Activated naive CD8-positive, alpha-beta T cell treated with anti-CD3 and anti-CD28 coated beads, Interleukin-2, amount 50 U/mL, for 24 hours (primary cell): ENCODE results near the gene ABR.
"Not testable (repeated sequence)": the region's sequence is repeated elsewhere in the genome, so short reads cannot be mapped to it uniquely, and the experiment has no call there.

ENCODE experiments used
- ATAC-seq: fragments of 150-1000 bp; cut with Tn5 transposase; one replicate; pipeline ENCODE4 v1.10.0; 2021
- DNase-seq: peaks from one replicate; pipeline ENCODE4 v3.0.0; 2021
- H3K27ac Mint-ChIP-seq: one replicate; pipeline ENCODE4 v1.8.0; 2021; ENCODE audit warnings: mild to moderate bottlenecking, mixed read lengths
- H3K27me3 Mint-ChIP-seq: one replicate; pipeline ENCODE4 v1.8.0; 2021; ENCODE audit warnings: mixed read lengths
- H3K36me3 Mint-ChIP-seq: one replicate; pipeline ENCODE4 v1.8.0; 2021; ENCODE audit warnings: low read depth, mixed read lengths
- H3K4me1 Mint-ChIP-seq: one replicate; pipeline ENCODE4 v1.8.0; 2021; ENCODE audit warnings: mixed read lengths
- H3K4me3 Mint-ChIP-seq: one replicate; pipeline ENCODE4 v1.8.0; 2021; ENCODE audit warnings: mild to moderate bottlenecking, moderate library complexity, mixed read lengths
- H3K9me3 Mint-ChIP-seq: one replicate; pipeline ENCODE4 v1.8.0; 2021; ENCODE audit warnings: mixed read lengths

The ABR gene

GRCh38 chr17:1047177-1047878, 132.5 kb downstream of the ABR start:
- Mint-ChIP-seq H3K9me3 (no peaks in the 10 kb centered on the region), H3K4me1 (no peaks in the 10 kb centered on the region), H3K27me3 (no peaks in the 10 kb centered on the region), H3K36me3 (peaks cover 3% of the 10 kb centered on the region), H3K4me3 (no peak overlapping the region), H3K27ac (no peak overlapping the region)
- ATAC-seq (no peak), DNase-seq (no peak)

DNA sequence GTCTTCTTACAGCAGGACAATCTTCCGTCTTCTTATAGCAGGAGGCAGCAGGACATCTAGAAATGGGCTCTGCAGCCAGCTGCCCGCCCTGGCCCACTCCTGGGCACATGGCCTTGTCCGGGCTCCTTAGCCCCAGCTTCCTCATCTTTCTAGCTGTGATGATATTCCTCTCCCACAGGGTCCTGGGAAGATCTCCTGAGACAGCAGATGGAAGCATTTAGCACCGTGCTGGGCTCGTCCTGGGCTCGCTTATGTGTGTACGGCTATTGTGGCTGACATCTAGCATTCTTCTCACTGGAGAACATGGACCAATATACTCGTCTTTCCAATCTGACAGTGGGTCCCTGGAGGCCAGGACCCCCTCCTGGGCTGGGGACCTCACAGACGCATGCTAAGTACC, 134.3 kb downstream of the ABR start:
- no peak overlapping the region for H3K4me3 Mint-ChIP-seq
- H3K27me3 Mint-ChIP-seq: no peaks in the 10 kb centered on the region
- ATAC-seq (no peak), DNase-seq (no peak)
- peaks cover 6% of the 10 kb centered on the region for H3K36me3 Mint-ChIP-seq
- H3K9me3 Mint-ChIP-seq: no peaks in the 10 kb centered on the region
- H3K4me1 Mint-ChIP-seq: no peaks in the 10 kb centered on the region
- H3K27ac Mint-ChIP-seq: no peak overlapping the region

- H3K9me3 Mint-ChIP-seq, H3K4me3 Mint-ChIP-seq, H3K27me3 Mint-ChIP-seq, H3K36me3 Mint-ChIP-seq, H3K27ac Mint-ChIP-seq, DNase-seq, ATAC-seq, H3K4me1 Mint-ChIP-seq: not testable (repeated sequence)
Measured at GRCh38 chr17:1044387-1045009, 135.3 kb downstream of the ABR start.

DNA sequence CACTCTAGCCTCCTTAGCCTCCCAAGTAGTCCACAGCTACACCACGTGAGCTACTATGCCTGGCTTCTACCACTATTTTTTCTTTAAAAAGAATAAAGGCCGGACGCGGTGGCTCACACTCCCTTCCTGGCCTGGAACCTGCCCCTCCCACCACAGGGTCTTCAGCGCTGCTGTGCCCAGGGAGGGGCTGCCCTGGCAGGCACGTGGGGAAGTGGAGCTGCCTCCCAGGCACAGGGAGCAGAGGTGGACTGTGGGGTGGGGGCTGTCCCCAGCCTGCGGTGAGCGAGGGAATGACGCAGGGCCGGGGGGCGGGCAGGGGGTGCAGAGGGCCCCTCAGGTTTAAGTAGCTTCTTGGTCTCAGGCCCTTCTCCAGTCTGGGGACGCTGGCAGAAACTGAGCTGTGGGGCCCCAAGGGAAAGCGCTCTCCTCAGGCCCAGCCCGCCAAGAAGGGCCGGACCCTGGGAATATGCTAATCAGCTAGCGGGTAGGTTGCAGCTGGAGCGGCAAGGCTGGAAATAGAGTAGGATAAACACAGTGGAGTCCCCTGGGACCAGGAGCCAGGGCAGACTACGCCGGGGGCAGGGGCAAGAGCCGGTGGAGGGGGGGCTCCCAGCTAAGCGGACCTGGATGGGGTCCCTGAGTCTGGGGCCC, 136.1 kb downstream of the ABR start:
- peaks cover 4% of the 10 kb centered on the region for H3K36me3 Mint-ChIP-seq
- DNase-seq: no peak

GRCh38 chr17:1042486-1042885, 137.3 kb downstream of the ABR start:
- Mint-ChIP-seq H3K27ac (no peak overlapping the region), H3K36me3 (peaks cover 4% of the 10 kb centered on the region), H3K4me3 (no peak overlapping the region), H3K4me1 (no peaks in the 10 kb centered on the region), H3K9me3 (no peaks in the 10 kb centered on the region), H3K27me3 (no peaks in the 10 kb centered on the region)
- ATAC-seq: no peak
- DNase-seq: no peak

More for the DNA sequence above, 136.1 kb downstream of the ABR start:
- ATAC-seq: no peak
- Mint-ChIP-seq H3K4me3 (no peak overlapping the region), H3K27ac (no peak overlapping the region), H3K27me3 (no peaks in the 10 kb centered on the region), H3K4me1 (no peaks in the 10 kb centered on the region), H3K9me3 (no peaks in the 10 kb centered on the region)

- no peak overlapping the region for H3K4me3 Mint-ChIP-seq
- H3K4me1 Mint-ChIP-seq: no peaks in the 10 kb centered on the region
- no peaks in the 10 kb centered on the region for H3K9me3 Mint-ChIP-seq
- H3K36me3 Mint-ChIP-seq: peaks cover 4% of the 10 kb centered on the region
- no peak for ATAC-seq
- DNase-seq: no peak
- no peaks in the 10 kb centered on the region for H3K27me3 Mint-ChIP-seq
- H3K27ac Mint-ChIP-seq: no peak overlapping the region
Measured at GRCh38 chr17:1041746-1042145, 138.0 kb downstream of the ABR start.

DNA sequence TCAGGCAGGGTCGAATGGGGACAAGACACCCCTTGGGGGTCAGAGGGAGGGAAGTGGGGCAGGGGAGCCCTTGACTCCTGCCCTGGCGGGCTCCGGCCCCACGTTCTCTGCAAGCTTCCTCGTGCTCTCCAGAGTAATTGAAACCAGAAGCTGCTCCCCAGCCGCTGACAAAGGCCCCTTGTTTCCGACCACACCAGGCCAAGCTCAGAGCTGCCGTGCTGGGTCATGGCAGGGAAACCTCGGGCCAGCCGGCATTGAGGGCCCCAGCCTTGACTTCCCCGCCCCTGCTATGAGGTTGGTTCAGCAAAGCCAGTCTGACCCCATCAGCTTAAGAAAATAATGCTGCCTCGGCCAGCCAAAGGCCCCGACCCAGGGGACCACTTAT, 139.6 kb downstream of the ABR start:
- no peaks in the 10 kb centered on the region for H3K9me3 Mint-ChIP-seq
- H3K4me1 Mint-ChIP-seq: no peaks in the 10 kb centered on the region
- H3K36me3 Mint-ChIP-seq: peaks cover 4% of the 10 kb centered on the region
- ATAC-seq (no peak), DNase-seq (no peak)
- H3K27me3 Mint-ChIP-seq: no peaks in the 10 kb centered on the region
- H3K4me3 Mint-ChIP-seq: no peak overlapping the region
- no peak overlapping the region for H3K27ac Mint-ChIP-seq

- no peak for DNase-seq
- Mint-ChIP-seq H3K4me1 (no peaks in the 10 kb centered on the region), H3K4me3 (no peak overlapping the region), H3K36me3 (peaks cover 3% of the 10 kb centered on the region), H3K27me3 (no peaks in the 10 kb centered on the region), H3K9me3 (no peaks in the 10 kb centered on the region), H3K27ac (no peak overlapping the region)
- ATAC-seq: no peak
Measured at GRCh38 chr17:1039511-1040215, 140.1 kb downstream of the ABR start.

GRCh38 chr17:1039123-1039507, 140.7 kb downstream of the ABR start:
- Mint-ChIP-seq H3K9me3 (no peaks in the 10 kb centered on the region), H3K36me3 (peaks cover 3% of the 10 kb centered on the region), H3K27me3 (no peaks in the 10 kb centered on the region), H3K27ac (no peak overlapping the region), H3K4me1 (no peaks in the 10 kb centered on the region), H3K4me3 (no peak overlapping the region)
- ATAC-seq (no peak), DNase-seq (no peak)

- H3K27ac Mint-ChIP-seq: no peak overlapping the region
- H3K4me1 Mint-ChIP-seq: no peaks in the 10 kb centered on the region
- DNase-seq (no peak), ATAC-seq (no peak)
- H3K9me3 Mint-ChIP-seq: no peaks in the 10 kb centered on the region
- H3K4me3 Mint-ChIP-seq: no peak overlapping the region
- H3K27me3 Mint-ChIP-seq: no peaks in the 10 kb centered on the region
- H3K36me3 Mint-ChIP-seq: peaks cover 3% of the 10 kb centered on the region
Measured at GRCh38 chr17:1038459-1039122, 141.2 kb downstream of the ABR start.

DNA sequence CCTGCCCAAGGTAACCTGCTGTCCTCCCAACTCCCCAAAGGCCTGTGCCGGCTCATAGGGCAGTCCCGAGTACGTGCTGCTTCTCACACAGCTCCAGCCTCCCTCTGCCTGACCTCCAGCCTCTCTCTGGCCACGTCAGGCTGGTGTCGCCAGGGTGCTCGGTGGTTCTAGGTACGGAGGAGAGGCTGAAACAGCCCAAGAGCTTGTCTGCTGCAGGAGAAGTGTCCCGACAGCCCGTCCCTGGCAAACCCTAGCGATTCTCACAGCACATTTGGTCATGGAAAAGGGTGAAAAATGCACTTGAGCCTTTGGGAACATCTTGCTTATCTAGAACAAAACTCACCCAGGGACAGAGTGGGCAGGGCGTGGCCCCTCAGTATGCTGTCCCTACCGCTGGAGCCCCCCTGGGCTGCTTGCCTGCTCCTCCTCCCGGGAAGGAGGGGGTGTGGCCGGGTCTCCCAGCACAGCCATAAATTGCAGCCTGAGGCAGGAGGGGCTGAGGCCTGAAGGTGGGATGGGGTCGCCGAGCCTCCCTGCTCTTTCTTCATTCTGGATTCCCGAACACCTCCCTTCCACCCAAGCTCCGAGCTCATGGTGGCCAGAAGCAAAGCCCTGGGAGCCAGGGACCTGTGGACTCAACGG, 142.4 kb downstream of the ABR start:
- Mint-ChIP-seq H3K4me1 (no peaks in the 10 kb centered on the region), H3K4me3 (no peak overlapping the region), H3K36me3 (peaks cover 3% of the 10 kb centered on the region), H3K27me3 (no peaks in the 10 kb centered on the region), H3K9me3 (no peaks in the 10 kb centered on the region), H3K27ac (no peak overlapping the region)
- ATAC-seq (no peak), DNase-seq (no peak)

DNA sequence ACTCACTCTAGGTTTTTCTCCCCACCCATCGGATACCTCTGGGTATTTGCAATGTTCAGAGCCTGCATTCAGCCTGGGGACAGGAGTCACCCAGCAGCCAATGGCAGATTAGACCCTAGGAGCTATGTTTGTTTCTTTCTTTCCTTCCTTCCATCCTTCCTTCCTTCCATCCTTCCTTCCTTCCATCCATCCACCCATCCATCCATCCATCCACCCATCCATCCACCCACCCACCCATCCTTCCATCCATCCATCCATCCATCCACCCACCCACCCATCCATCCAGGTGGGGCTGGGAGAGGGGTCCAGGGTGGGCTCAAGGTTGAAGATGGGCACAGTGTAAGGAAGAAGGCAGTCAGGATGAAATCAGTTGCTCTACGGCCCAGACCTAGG, 142.9 kb downstream of the ABR start:
- Mint-ChIP-seq H3K27ac (no peak overlapping the region), H3K4me3 (no peak overlapping the region), H3K27me3 (no peaks in the 10 kb centered on the region), H3K4me1 (no peaks in the 10 kb centered on the region), H3K9me3 (no peaks in the 10 kb centered on the region), H3K36me3 (peaks cover under 1% of the 10 kb centered on the region)
- ATAC-seq (no peak), DNase-seq (no peak)

DNA sequence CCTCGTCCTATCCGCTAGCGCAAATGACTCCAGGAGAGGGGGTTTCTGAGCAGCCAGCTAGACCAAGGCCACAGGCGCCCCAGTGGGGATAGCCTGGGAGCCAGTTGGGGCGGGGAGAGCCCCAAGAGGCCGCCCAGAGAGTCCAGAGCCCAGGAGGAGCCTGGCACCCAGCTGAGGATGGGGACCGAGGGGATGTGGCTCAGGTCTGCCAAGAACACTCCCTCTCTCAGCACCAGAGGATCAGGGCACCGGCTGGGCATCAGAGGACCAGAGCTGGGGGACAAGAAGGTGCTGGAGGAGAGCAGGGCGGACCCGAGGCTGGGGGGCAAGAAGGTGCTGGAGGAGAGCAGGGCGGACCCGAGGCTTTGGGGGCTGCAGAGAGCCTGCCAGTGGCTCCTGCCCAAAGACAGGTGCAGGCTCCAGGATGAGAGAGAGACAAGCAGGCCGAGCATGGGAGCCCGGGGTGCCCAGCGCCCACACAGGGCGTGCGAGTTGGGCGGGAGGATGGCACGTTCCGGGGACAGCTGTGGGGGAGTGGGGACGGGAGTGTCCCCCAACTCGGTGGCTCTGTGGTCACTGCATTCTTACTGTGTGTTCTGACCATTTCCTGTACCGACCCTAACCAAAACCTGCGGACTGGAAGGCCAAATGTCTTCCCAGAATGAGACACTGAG, 143.5 kb downstream of the ABR start:
- ATAC-seq: no peak
- no peaks in the 10 kb centered on the region for H3K9me3 Mint-ChIP-seq
- no peak overlapping the region for H3K4me3 Mint-ChIP-seq
- no peak overlapping the region for H3K27ac Mint-ChIP-seq
- no peak for DNase-seq
- no peaks in the 10 kb centered on the region for H3K27me3 Mint-ChIP-seq
- no peaks in the 10 kb centered on the region for H3K36me3 Mint-ChIP-seq
- H3K4me1 Mint-ChIP-seq: no peaks in the 10 kb centered on the region
